Measurements from ENCODE around the gene CDHR5.

CDHR5 gene

DNA sequence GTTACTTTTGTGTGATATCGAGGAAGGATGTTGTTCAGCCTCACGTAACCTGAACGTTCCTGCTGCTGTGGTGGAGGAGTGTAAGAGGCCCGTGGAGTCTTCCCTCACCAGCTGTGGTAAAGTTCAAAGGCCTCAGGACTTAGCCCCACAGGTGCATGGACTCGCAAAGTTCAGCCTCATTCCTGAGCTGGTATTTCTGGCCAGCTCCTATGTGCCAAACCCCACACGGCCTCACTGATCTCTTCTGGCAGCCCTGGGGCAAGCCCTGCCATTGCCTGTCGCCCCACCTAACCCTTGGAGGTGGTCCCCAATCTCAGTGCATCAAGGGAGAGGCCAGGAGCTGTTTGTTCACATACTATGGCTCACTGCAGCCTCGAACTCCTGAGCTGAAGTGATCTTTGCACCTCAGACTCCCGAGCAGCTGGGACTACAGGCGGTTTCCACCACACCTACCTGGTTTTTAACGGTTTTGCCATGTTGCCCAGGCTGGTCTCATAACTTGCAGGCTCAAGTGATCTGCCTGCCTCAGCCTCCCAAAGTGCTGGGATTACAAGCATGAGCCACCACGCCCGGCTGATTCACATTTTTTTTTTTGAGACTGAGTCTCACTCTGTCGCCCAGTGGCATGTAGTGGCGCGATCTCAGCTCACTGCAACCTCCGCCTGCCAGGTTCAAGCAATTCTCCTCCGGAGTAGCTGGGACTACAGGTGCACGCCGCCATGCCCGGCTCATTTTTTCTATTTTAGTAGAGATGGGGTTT lies 46.3 kb downstream of the CDHR5 start:
- Histone ChIP-seq H3K9ac (ENCODE audit: low read depth, low read length, poor library complexity) (peak overlapping the region; percentile 50), H3K9me3 (replicated peaks in 1 of 2; ENCODE audit: control insufficient read depth in 2 of 2, insufficient read depth in 1 of 2, low read depth in 1 of 2, low read length in 2 of 2) (no peaks in the 10 kb centered on the region), H3K4me2 (ENCODE audit: insufficient read depth, low read length, poor library complexity, severe bottlenecking) (no peak overlapping the region), H3K4ac (ENCODE audit: low read length) (no peak overlapping the region), H3K23ac (ENCODE audit: low read depth, low read length, poor library complexity) (no peak overlapping the region), H3K79me1 (ENCODE audit: low read depth, low read length) (peaks cover 30% of the 10 kb centered on the region), H2AFZ (ENCODE audit: low read length) (no peak overlapping the region), H3K27ac (replicated peaks; ENCODE audit: low read length) (no peak overlapping the region), H3K27me3 (ENCODE audit: control insufficient read depth in 3 of 3, insufficient read depth in 3 of 3, low read depth in 1 of 3, low read length in 3 of 3) (peaks cover 3 to 17% (median 13%) of the 10 kb centered on the region in 3 experiments), H4K91ac (ENCODE audit: low read depth, low read length, poor library complexity) (no peak overlapping the region), H3K14ac (ENCODE audit: low read length) (no peak overlapping the region), H3K18ac (ENCODE audit: low read length) (no peak overlapping the region), H4K8ac (ENCODE audit: low read depth, low read length) (no peak overlapping the region), H3K4me1 (ENCODE audit: control insufficient read depth in 2 of 2, insufficient read depth in 1 of 2, low read depth in 1 of 2, low read length in 2 of 2) (peaks cover 18 to 27% of the 10 kb centered on the region in 2 donors), H2BK5ac (ENCODE audit: low read length) (peak overlapping the region; percentile 53), H2AK5ac (ENCODE audit: low read depth, low read length) (no peak overlapping the region), H2BK15ac (ENCODE audit: low read length) (no peak overlapping the region), H2BK120ac (ENCODE audit: low read depth, low read length) (no peak overlapping the region), H2BK12ac (ENCODE audit: low read length) (no peak overlapping the region), H3K4me3 (ENCODE audit: low read length in 2 of 2) (peak overlapping the region in 1 of 2 donors; percentile 97), H3K36me3 (replicated peaks in 1 of 2; ENCODE audit: control insufficient read depth in 2 of 2, insufficient read depth in 2 of 2, low read length in 2 of 2) (peaks cover 10 to 28% of the 10 kb centered on the region in 2 donors)
- DNase-seq (ENCODE audit: low spot score) = no peak
- WGBS, 2 donors (ENCODE audit: extremely low coverage in 2 of 2, insufficient read length in 2 of 2, insufficient replicate concordance in 1 of 2) = no CpG with 5 or more reads among the region's 21 CpGs

- Histone ChIP-seq H3K4ac (ENCODE audit: low read length) (no peak overlapping the region), H3K4me3 (ENCODE audit: low read length in 2 of 2) (peak overlapping the region; percentile 97), H2BK12ac (ENCODE audit: low read length) (no peak overlapping the region), H3K23ac (ENCODE audit: low read depth, low read length, poor library complexity) (no peak overlapping the region), H4K91ac (ENCODE audit: low read depth, low read length, poor library complexity) (no peak overlapping the region), H4K8ac (ENCODE audit: low read depth, low read length) (no peak overlapping the region), H3K9me3 (replicated peaks in 1 of 2; ENCODE audit: control insufficient read depth in 2 of 2, insufficient read depth in 1 of 2, low read depth in 1 of 2, low read length in 2 of 2) (no peaks in the 10 kb centered on the region), H3K4me2 (ENCODE audit: insufficient read depth, low read length, poor library complexity, severe bottlenecking) (peak overlapping the region; percentile 85), H3K18ac (ENCODE audit: low read length) (no peak overlapping the region), H2BK5ac (ENCODE audit: low read length) (no peak overlapping the region), H3K27me3 (ENCODE audit: control insufficient read depth in 3 of 3, insufficient read depth in 3 of 3, low read depth in 1 of 3, low read length in 3 of 3) (peaks cover 3 to 26% (median 13%) of the 10 kb centered on the region in 3 experiments), H3K27ac (replicated peaks; ENCODE audit: low read length) (no peak overlapping the region), H3K9ac (ENCODE audit: low read depth, low read length, poor library complexity) (no peak overlapping the region), H2AFZ (ENCODE audit: low read length) (no peak overlapping the region), H3K14ac (ENCODE audit: low read length) (no peak overlapping the region), H2BK15ac (ENCODE audit: low read length) (no peak overlapping the region), H3K4me1 (ENCODE audit: control insufficient read depth in 2 of 2, insufficient read depth in 1 of 2, low read depth in 1 of 2, low read length in 2 of 2) (peaks cover 18 to 27% of the 10 kb centered on the region in 2 donors), H2BK120ac (ENCODE audit: low read depth, low read length) (no peak overlapping the region), H3K79me1 (ENCODE audit: low read depth, low read length) (peaks cover 29% of the 10 kb centered on the region), H3K36me3 (replicated peaks in 1 of 2; ENCODE audit: control insufficient read depth in 2 of 2, insufficient read depth in 2 of 2, low read length in 2 of 2) (peaks cover 8 to 23% of the 10 kb centered on the region in 2 donors), H2AK5ac (ENCODE audit: low read depth, low read length) (no peak overlapping the region)
- WGBS, 2 donors (ENCODE audit: extremely low coverage in 2 of 2, insufficient read length in 2 of 2, insufficient replicate concordance in 1 of 2) = no CpG with 5 or more reads among the region's 6 CpGs
- no peak for DNase-seq (ENCODE audit: low spot score)
These were observed 47.2 kb downstream of the CDHR5 start for GRCh38 chr11:577611-577894.

DNA sequence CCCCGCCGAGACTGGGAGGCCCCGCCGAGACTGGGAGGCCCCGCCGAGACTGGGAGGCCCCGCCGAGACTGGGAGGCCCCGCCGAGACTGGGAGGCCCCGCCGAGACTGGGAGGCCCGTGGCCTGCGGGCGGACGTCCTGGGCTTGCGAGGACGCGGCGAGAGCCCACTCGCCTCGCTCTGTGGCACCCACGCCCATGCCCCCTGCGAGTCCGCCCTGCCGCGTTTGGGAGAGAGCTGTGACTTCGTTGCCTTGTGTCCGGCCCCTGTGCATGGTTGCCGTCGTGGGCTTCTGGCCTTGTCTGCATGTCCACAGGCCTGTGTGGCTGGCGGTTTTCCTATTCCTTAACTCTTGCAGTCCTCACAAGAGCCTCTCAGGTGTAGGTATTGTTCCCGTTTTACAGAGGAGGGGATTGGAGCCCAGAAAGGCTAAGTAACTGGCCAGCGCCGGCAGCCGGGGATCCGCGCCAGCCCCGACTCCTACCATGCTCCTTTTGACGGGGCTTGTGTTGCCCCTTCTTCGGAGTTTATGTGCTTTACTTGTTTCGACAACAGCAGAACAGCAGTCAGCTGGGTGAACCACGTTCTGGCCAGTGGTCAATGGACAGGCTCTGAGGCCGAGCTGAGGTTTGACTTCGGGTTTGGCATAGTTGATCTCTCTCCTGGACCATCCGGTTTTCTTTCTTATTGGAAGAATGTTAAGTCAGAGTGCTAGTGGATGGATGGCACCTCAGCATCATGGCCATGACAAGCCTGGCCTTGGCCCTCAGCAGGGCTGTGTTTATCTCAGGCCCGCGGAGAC lies 47.7 kb downstream of the CDHR5 start:
- H3K36me3 ChIP-seq (replicated peaks in 1 of 2; ENCODE audit: control insufficient read depth in 2 of 2, insufficient read depth in 2 of 2, low read length in 2 of 2) = peaks cover 7 to 19% of the 10 kb centered on the region in 2 donors
- H3K4me1 ChIP-seq (ENCODE audit: control insufficient read depth in 2 of 2, insufficient read depth in 1 of 2, low read depth in 1 of 2, low read length in 2 of 2) = peaks cover 18 to 27% of the 10 kb centered on the region in 2 donors
- peaks cover 3 to 26% (median 13%) of the 10 kb centered on the region in 3 experiments for H3K27me3 ChIP-seq (ENCODE audit: control insufficient read depth in 3 of 3, insufficient read depth in 3 of 3, low read depth in 1 of 3, low read length in 3 of 3)
- no peak overlapping the region for H3K27ac ChIP-seq (replicated peaks; ENCODE audit: low read length)
- no peak overlapping the region for H2BK5ac ChIP-seq (ENCODE audit: low read length)
- H2BK15ac ChIP-seq (ENCODE audit: low read length) = no peak overlapping the region
- H3K14ac ChIP-seq (ENCODE audit: low read length) = peak overlapping the region; percentile 22
- H4K8ac ChIP-seq (ENCODE audit: low read depth, low read length) = no peak overlapping the region
- no peak overlapping the region for H3K4ac ChIP-seq (ENCODE audit: low read length)
- H2BK12ac ChIP-seq (ENCODE audit: low read length) = no peak overlapping the region
- H3K23ac ChIP-seq (ENCODE audit: low read depth, low read length, poor library complexity) = no peak overlapping the region
- WGBS, 2 donors (ENCODE audit: extremely low coverage in 2 of 2, insufficient read length in 2 of 2, insufficient replicate concordance in 1 of 2) = no CpG with 5 or more reads among the region's 48 CpGs
- no peak overlapping the region for H4K91ac ChIP-seq (ENCODE audit: low read depth, low read length, poor library complexity)
- H3K9me3 ChIP-seq (replicated peaks in 1 of 2; ENCODE audit: control insufficient read depth in 2 of 2, insufficient read depth in 1 of 2, low read depth in 1 of 2, low read length in 2 of 2) = no peaks in the 10 kb centered on the region
- H3K18ac ChIP-seq (ENCODE audit: low read length) = peak overlapping the region; percentile 81
- H3K4me3 ChIP-seq (ENCODE audit: low read length in 2 of 2) = peak overlapping the region; percentile 97
- peak overlapping the region; percentile 98 for H3K9ac ChIP-seq (ENCODE audit: low read depth, low read length, poor library complexity)
- H2AFZ ChIP-seq (ENCODE audit: low read length) = no peak overlapping the region
- H3K79me1 ChIP-seq (ENCODE audit: low read depth, low read length) = peaks cover 29% of the 10 kb centered on the region
- H3K4me2 ChIP-seq (ENCODE audit: insufficient read depth, low read length, poor library complexity, severe bottlenecking) = peak overlapping the region; percentile 85
- peak overlapping the region; percentile 12 for H2AK5ac ChIP-seq (ENCODE audit: low read depth, low read length)
- no peak for DNase-seq (ENCODE audit: low spot score)
- H2BK120ac ChIP-seq (ENCODE audit: low read depth, low read length) = no peak overlapping the region

Measured in neuronal stem cell (in vitro differentiated cells).